ENCODE measurements around the gene RFC5. TPM values are rescaled to one million over a fixed set of nuclear protein-coding genes. Genes with fewer than 3 reads are reported as not detected.

RFC5 gene
- total and polyA plus RNA-seq, 10 donors: 6.6 to 18.4 (median 11.4) TPM

DNA sequence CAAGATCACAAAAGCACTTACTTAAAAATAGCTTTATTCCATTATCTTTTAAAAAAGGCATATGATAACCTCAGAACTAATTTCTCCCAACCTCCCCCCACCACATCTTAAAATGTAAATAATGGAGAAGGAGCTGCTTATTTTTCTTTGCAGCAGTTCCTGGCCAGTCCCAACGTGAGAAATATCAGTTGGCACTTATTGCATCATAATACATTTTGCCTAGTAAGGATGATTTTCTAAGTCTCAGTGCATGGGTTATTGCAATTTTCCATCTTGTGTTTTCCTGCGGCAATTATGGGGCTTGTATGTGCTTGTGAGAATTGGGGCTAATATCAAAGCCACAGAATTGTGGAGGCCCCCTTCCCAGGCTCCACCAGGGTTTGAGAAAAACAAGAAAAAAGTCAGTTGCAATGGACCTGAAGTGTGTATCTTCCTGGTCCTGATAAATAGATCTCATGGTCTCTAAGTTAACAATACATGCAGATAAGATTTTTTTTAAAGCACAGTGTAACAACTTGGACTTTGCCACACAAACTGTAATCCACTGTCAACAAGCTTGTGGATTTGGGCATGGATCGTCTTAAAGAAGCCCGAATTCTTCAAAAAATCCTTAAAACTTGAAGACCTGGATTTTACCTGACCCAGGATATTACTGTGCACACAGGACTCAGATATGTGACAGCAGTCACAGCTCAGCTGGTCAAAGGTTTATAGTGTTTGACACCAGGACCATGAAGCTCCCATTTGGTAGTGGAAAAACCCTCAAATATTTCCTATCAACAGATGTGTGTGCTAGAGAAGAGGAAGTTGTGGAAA, 47.3 kb downstream of the RFC5 start:
- WGBS, 5 donors: 62 to 80% (median 71%) methylated on average over 4 of the region's 4 CpGs
- DNase-seq: no peak
- Histone ChIP-seq H3K4me1 (peaks cover 19 to 70% (median 53%) of the 10 kb centered on the region in 6 donors), H3K36me3 (no peaks in the 10 kb centered on the region), H3K4me3 (no peak overlapping the region), H3K27me3 (replicated peaks in 1 of 7) (no peaks in the 10 kb centered on the region), H3K9me3 (no peaks in the 10 kb centered on the region), H3K27ac (peak overlapping the region in 4 of 8 donors; percentile 11 to 65 (median 41))
- intact Hi-C loops (cut with DNase I; ENCODE audit: low total_unique reads): no loop called here
- TF ChIP-seq POLR2A (IDR thresholded peaks at IDR 0.05): no peak
- TF ChIP-seq, protein P1, sequence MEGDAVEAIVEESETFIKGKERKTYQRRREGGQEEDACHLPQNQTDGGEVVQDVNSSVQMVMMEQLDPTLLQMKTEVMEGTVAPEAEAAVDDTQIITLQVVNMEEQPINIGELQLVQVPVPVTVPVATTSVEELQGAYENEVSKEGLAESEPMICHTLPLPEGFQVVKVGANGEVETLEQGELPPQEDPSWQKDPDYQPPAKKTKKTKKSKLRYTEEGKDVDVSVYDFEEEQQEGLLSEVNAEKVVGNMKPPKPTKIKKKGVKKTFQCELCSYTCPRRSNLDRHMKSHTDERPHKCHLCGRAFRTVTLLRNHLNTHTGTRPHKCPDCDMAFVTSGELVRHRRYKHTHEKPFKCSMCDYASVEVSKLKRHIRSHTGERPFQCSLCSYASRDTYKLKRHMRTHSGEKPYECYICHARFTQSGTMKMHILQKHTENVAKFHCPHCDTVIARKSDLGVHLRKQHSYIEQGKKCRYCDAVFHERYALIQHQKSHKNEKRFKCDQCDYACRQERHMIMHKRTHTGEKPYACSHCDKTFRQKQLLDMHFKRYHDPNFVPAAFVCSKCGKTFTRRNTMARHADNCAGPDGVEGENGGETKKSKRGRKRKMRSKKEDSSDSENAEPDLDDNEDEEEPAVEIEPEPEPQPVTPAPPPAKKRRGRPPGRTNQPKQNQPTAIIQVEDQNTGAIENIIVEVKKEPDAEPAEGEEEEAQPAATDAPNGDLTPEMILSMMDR (IDR thresholded peaks at IDR 0.05 in 8 of 11, conservative IDR thresholded peaks at IDR 0.05 in 3 of 11): no peak

DNA sequence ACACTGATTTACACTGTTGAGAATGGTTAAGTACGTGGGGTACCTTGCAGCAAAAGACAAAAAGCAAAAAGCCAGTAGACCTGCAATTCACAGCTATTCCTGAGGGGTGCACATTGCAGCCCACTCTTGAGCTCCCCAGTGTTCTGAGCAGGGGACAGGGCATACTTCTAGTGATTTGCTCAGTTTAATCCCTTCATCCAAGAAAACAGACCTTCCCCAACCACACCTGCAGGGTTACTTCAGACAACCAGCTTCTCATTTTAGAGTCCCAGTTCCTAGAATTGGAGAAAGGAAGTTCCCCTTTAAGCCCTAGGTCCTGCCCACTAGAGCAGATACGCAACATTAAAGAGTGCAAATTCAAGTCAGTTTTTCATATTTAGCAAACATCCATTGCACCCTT, 48.1 kb downstream of the RFC5 start:
- H3K4me3 ChIP-seq: no peak overlapping the region
- H3K4me1 ChIP-seq: peaks cover 16 to 63% (median 46%) of the 10 kb centered on the region in 6 donors

DNA sequence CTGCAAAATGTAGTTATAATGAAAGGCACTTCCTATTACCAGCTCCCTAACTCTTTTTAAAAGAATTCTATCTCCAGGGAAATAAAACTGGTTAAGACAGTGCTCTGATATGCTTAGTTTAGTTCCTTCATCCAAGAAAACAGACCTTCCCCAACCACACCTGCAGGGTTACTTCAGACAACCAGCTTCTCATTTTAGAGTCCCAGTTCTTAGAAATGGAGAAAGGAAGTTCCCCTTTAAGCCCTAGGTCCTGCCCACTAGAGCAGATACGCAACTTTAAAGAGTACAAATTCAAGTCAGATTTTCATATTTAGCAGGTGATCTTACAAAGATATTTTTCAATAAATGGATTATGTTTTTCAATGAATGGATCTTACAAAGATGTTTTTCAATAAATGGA, 48.9 kb downstream of the RFC5 start:
- WGBS, 5 donors: 13 to 33% (median 26%) methylated on average over 1 of the region's 1 CpG
- H3K9me3 ChIP-seq: no peaks in the 10 kb centered on the region
- TF ChIP-seq POLR2AphosphoS5 (IDR thresholded peaks at IDR 0.05) (no peak), POLR2A (IDR thresholded peaks at IDR 0.05) (no peak)
- TF ChIP-seq, protein P1 (IDR thresholded peaks at IDR 0.05 in 8 of 11, conservative IDR thresholded peaks at IDR 0.05 in 3 of 11): no peak
- no peak for DNase-seq
- H3K27me3 ChIP-seq (replicated peaks in 1 of 7): no peaks in the 10 kb centered on the region
- no peak overlapping the region for H3K4me3 ChIP-seq
- H3K36me3 ChIP-seq: no peaks in the 10 kb centered on the region
- peak overlapping the region in 7 of 8 donors; percentile 14 to 65 (median 29) for H3K27ac ChIP-seq
- H3K4me1 ChIP-seq: peaks cover 9 to 55% (median 38%) of the 10 kb centered on the region in 6 donors
- intact Hi-C loops (cut with DNase I; ENCODE audit: low total_unique reads): no loop called here

More for the DNA sequence above, 48.1 kb downstream of the RFC5 start:
- Histone ChIP-seq H3K36me3 (no peaks in the 10 kb centered on the region), H3K9me3 (no peaks in the 10 kb centered on the region), H3K27ac (peak overlapping the region in 6 of 8 donors; percentile 15 to 65 (median 40)), H3K27me3 (replicated peaks in 1 of 7) (no peaks in the 10 kb centered on the region)
- WGBS, 5 donors: 16 to 30% (median 18%) methylated on average over 2 of the region's 2 CpGs
- intact Hi-C loops (cut with DNase I; ENCODE audit: low total_unique reads): no loop called here
- no peak for DNase-seq
- TF ChIP-seq POLR2A (IDR thresholded peaks at IDR 0.05): no peak
- TF ChIP-seq, protein P1 (IDR thresholded peaks at IDR 0.05 in 8 of 11, conservative IDR thresholded peaks at IDR 0.05 in 3 of 11): peak in 2 of 11 experiments; percentile 9 to 35

DNA sequence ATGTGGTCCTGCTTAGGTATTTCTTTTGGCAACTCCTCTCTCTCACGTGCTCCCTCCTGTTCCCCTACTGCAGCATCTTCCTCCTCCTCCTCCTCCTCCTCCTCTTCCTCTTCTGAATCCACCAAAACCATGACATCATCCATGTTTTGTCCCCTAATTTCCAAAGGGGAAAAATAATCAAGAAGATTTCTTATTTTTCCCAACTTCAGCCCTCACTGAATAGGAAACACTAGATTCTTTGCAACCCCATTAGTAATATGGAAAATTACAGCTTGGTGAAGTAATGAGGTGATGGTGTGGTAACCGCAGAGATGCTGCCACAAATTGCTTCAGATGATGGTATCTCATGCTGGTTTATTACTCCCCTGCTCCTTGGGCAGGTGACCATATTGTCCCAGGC, 51.9 kb downstream of the RFC5 start:
- 61 to 91% (median 63%) methylated on average over 2 of the region's 2 CpGs for WGBS, 5 donors
- no peak overlapping the region for H3K4me3 ChIP-seq
- H3K9me3 ChIP-seq: no peaks in the 10 kb centered on the region
- TF ChIP-seq POLR2A (IDR thresholded peaks at IDR 0.05): no peak
- TF ChIP-seq POLR2AphosphoS5 (IDR thresholded peaks at IDR 0.05): no peak
- TF ChIP-seq, protein P1 (IDR thresholded peaks at IDR 0.05 in 8 of 11, conservative IDR thresholded peaks at IDR 0.05 in 3 of 11): no peak
- H3K27me3 ChIP-seq (replicated peaks in 1 of 7): no peaks in the 10 kb centered on the region
- intact Hi-C loops (cut with DNase I; ENCODE audit: low total_unique reads): no loop called here
- DNase-seq: no peak
- H3K36me3 ChIP-seq: peaks cover 0 to 4% (median 0%) of the 10 kb centered on the region in 6 donors
- H3K27ac ChIP-seq: no peak overlapping the region
- peaks cover 9 to 35% (median 24%) of the 10 kb centered on the region in 6 donors for H3K4me1 ChIP-seq

Measured in spleen (tissue), 11 donors.